HepG2 (cell line): ENCODE results near the gene AKAP6. TPM values are rescaled to one million over a fixed set of nuclear protein-coding genes. Genes with fewer than 3 reads are reported as not detected.

Experiments
- ATAC-seq: fragments of 200-7000 bp; cut with Tn5 transposase; 3 replicates; pipeline ENCODE4 v1.9.1; 2020; ENCODE audit warnings: mild to moderate bottlenecking, moderate library complexity
- BruUV-seq: library from RNA; stranded (reverse); fragments of 400-500 nt; replicated peaks from 2 replicates; lab custom pipeline; 2021; lab: Mats Ljungman, UMichigan
- CTCF ChIA-PET: fragments of 300-600 bp; formaldehyde crosslinking; extraction: SDS; loops from one replicate; lab custom pipeline; 2021; ENCODE audit warnings: low total read pairs, inconsistent platforms, low intra/inter-chr PET ratio; lab: Yijun Ruan, JAX
- POLR2A ChIA-PET: fragments of 350-600 bp; sonication (Branson Sonifier 250); formaldehyde crosslinking; loops from one replicate; lab custom pipeline; 2020; ENCODE audit warnings: antibody characterized with exemption, inconsistent platforms; lab: Yijun Ruan, JAX
- DNase-seq: peaks from one replicate; pipeline ENCODE4 v3.0.0-alpha.2; 2015; ENCODE audit warnings: low spot score
- FAIRE-seq: peaks from 3 replicates; lab custom pipeline; 2011; peaks lifted over from hg19 to GRCh38; lab: Jason Lieb, UNC
- H2AFZ ChIP-seq: one replicate; pipeline ENCODE4 v1.6.1; 2011; ENCODE audit warnings: low read length, inconsistent platforms
- H3K27ac ChIP-seq: fragments of 300-600 bp; 3 replicates; pipeline ENCODE4 v1.8.0; 2011; ENCODE audit warnings: mixed run types, mild to moderate bottlenecking, mixed read lengths, low read length, inconsistent platforms; ENCODE audit not compliant: insufficient read depth; ENCODE audit errors: extremely low read length
- H3K27me3 ChIP-seq, 2 experiments: fragments of 200-600 bp in 1 of 2; 2 replicates in 1 of 2; 3 replicates in 1 of 2; pipeline versions ENCODE4 v1.6.0 to v1.8.0; 2011; ENCODE audit warnings: low read length in 2 of 2, mild to moderate bottlenecking in 2 of 2, moderate library complexity in 2 of 2, inconsistent platforms in 1 of 2; ENCODE audit not compliant: insufficient read depth in 2 of 2, control insufficient read depth in 1 of 2
- H3K36me3 ChIP-seq, 2 experiments: fragments of 200-600 bp in 1 of 2; replicated peaks in 1 of 2; 2 replicates in 1 of 2; 3 replicates in 1 of 2; pipeline versions ENCODE4 v1.5.1 to v1.8.0; 2011; ENCODE audit warnings: low read length in 2 of 2, inconsistent platforms in 1 of 2; ENCODE audit not compliant: insufficient read depth in 2 of 2, control insufficient read depth in 1 of 2
- H3K4me1 ChIP-seq: 2 replicates; pipeline ENCODE4 v1.5.1; 2012; ENCODE audit warnings: low read length, inconsistent platforms; ENCODE audit not compliant: insufficient read depth
- H3K4me2 ChIP-seq: 2 replicates; pipeline ENCODE4 v1.6.0; 2011; ENCODE audit warnings: low read depth, low read length, inconsistent platforms
- H3K4me3 ChIP-seq, 3 experiments: fragments of 200-600 bp in 1 of 3; sonication (generic), shearing (Covaris generic) in 1 of 3; replicated peaks in 1 of 3; 2 replicates each; pipeline ENCODE4 v1.5.1; 2011 to 2016; ENCODE audit warnings: low read length in 3 of 3, inconsistent platforms in 2 of 3, low read depth in 2 of 3, mild to moderate bottlenecking in 2 of 3, control low read depth in 1 of 3, mixed read lengths in 1 of 3; ENCODE audit not compliant: insufficient read depth in 1 of 3
- H3K79me2 ChIP-seq: one replicate; pipeline ENCODE4 v1.6.1; 2011; ENCODE audit warnings: low read length, inconsistent platforms; ENCODE audit not compliant: insufficient read depth
- H3K9ac ChIP-seq: 2 replicates; pipeline ENCODE4 v1.6.0; 2011; ENCODE audit warnings: mild to moderate bottlenecking, low read depth, low read length, inconsistent platforms; ENCODE audit not compliant: insufficient read depth
- H3K9me3 ChIP-seq: 2 replicates; pipeline ENCODE4 v1.5.1; 2012; ENCODE audit warnings: mild to moderate bottlenecking, low read length
- H4K20me1 ChIP-seq: 2 replicates; pipeline ENCODE4 v1.6.0; 2011; ENCODE audit warnings: inconsistent platforms, mild to moderate bottlenecking, low read length, moderate library complexity; ENCODE audit not compliant: insufficient read depth
- CAMTA2 ChIP-seq: sonication (generic); formaldehyde crosslinking; IDR thresholded peaks from 2 replicates; pipeline ENCODE4 v1.4.0; 2020; ENCODE audit warnings: mild to moderate bottlenecking, missing genetic modification reagents, borderline replicate concordance
- DNMT3B ChIP-seq: conservative IDR thresholded peaks from 2 replicates; pipeline ENCODE4 v1.6.1; 2016; ENCODE audit warnings: missing biosample characterization, control low read depth
- ELF4 ChIP-seq: sonication (generic); formaldehyde crosslinking; IDR thresholded peaks from 2 replicates; pipeline ENCODE4 v1.5.0; 2020; ENCODE audit warnings: missing genetic modification reagents, mild to moderate bottlenecking, moderate library complexity, borderline replicate concordance
- PATZ1 ChIP-seq: sonication (generic); formaldehyde crosslinking; IDR thresholded peaks from 2 replicates; pipeline ENCODE4 v1.4.0; 2020; ENCODE audit warnings: missing genetic modification reagents
- ZNF205 ChIP-seq: IDR thresholded peaks from 2 replicates; pipeline ENCODE4 v1.6.1; 2018; ENCODE audit warnings: missing biosample characterization, missing genetic modification reagents
- ZNF224 ChIP-seq: sonication (generic); formaldehyde crosslinking; IDR thresholded peaks from 2 replicates; pipeline ENCODE4 v1.5.0; 2020; ENCODE audit warnings: mild to moderate bottlenecking, missing genetic modification reagents
- ZNF597 ChIP-seq: sonication (generic); formaldehyde crosslinking; IDR thresholded peaks from 2 replicates; pipeline ENCODE4 v1.5.0; 2020; ENCODE audit warnings: missing genetic modification reagents
- ZNF788 ChIP-seq: sonication (generic); formaldehyde crosslinking; IDR thresholded peaks from 2 replicates; pipeline ENCODE4 v1.5.0; 2020; ENCODE audit warnings: mild to moderate bottlenecking, missing genetic modification reagents, borderline replicate concordance
- ZNF841 ChIP-seq: sonication (generic); formaldehyde crosslinking; IDR thresholded peaks from 2 replicates; pipeline ENCODE4 v1.8.1; 2023; ENCODE audit warnings: missing genetic modification reagents, borderline replicate concordance
- ZNF879 ChIP-seq: sonication (generic); formaldehyde crosslinking; IDR thresholded peaks from 2 replicates; pipeline ENCODE4 v1.8.1; 2023; ENCODE audit warnings: missing genetic modification reagents
- WGBS: methylation state at CpG from one replicate; pipeline ENCODE4 v1.1.6; 2017; ENCODE audit warnings: low lambda C conversion rate; 5-methylcytosine and 5-hydroxymethylcytosine counted together
- in situ Hi-C: cut with HindIII; loops from 2 replicates; pipeline ENCODE4 v1.10.0; 2017; ENCODE audit warnings: low pct_unique_long_range_greater_than_20kb; ENCODE audit not compliant: extremely low pct_ligation_motif_present
- intact Hi-C: fragments of 100-400 bp; cut with micrococcal nuclease; formaldehyde crosslinking; loops from one replicate; pipeline ENCODE4 v1.10.0; 2022; ENCODE audit not compliant: unreplicated experiment
- polyA plus RNA-seq, 8 experiments: library from polyadenylated mRNA; depleted of rRNA in 3 of 8; stranded (reverse) in 7 of 8; unstranded in 1 of 8; fragments of >200 nt; fragmentation: Illumina TruSeq in 4 of 8; extraction: Trizol in 4 of 8; gene quantifications; 2 replicates each; pipeline versions ENCODE4 v1.2.1 to v1.2.3, GENCODE V29; 2011 to 2016; ENCODE audit warnings: low read depth in 4 of 8, missing spikeins in 1 of 8, mixed read lengths in 1 of 8; ENCODE audit not compliant: insufficient read depth in 1 of 8
- total RNA-seq, 5 experiments: library from RNA; depleted of rRNA; stranded (reverse); fragments of >200 nt; fragmentation: Illumina TruSeq; extraction: Trizol; gene quantifications; 2 replicates each; pipeline ENCODE4 v1.2.3, GENCODE V29; 2016; ENCODE audit warnings: low read depth in 1 of 5
- TF ChIP-seq, protein P1 (sequence below): sonication (generic); formaldehyde crosslinking; IDR thresholded peaks from 2 replicates; pipeline ENCODE4 v1.5.0; 2020; ENCODE audit warnings: mild to moderate bottlenecking, missing genetic modification reagents, moderate library complexity
- TF ChIP-seq, protein P2 (sequence below): sonication (generic); formaldehyde crosslinking; IDR thresholded peaks from 2 replicates; pipeline ENCODE4 v1.4.0; 2020; ENCODE audit warnings: missing genetic modification reagents

Gene AKAP6
- total and polyA plus RNA-seq, 2 of the 13 experiments (the other 11 are each of a cell fraction or from before 2014, with no cell fraction given): 1.4 TPM

- H3K9me3 ChIP-seq: no peaks in the 10 kb centered on the region
- no peaks in the 10 kb centered on the region for H3K36me3 ChIP-seq
- no peak for DNase-seq
- ChIA-PET POLR2A (no interaction called here), CTCF (no interaction called here)
- no peak for ATAC-seq
- TF ChIP-seq DNMT3B (CRISPR knock-in tag) (no peak), ELF4 (CRISPR knock-in tag) (no peak), ZNF224 (CRISPR knock-in tag) (no peak), ZNF879 (CRISPR knock-in tag) (no peak)
- no peaks in the 10 kb centered on the region for H4K20me1 ChIP-seq
- no peaks in the 10 kb centered on the region for H3K27me3 ChIP-seq
- in situ Hi-C loops: no loop called here
- no TSS peak for BruUV-seq
- intact Hi-C loops: no loop called here
- H3K4me3 ChIP-seq: no peak overlapping the region
- no peak for FAIRE-seq
- no peak overlapping the region for H3K4me2 ChIP-seq
- WGBS: 7% methylated on average over 2 of the region's 2 CpGs
- H3K9ac ChIP-seq: no peak overlapping the region
- no peaks in the 10 kb centered on the region for H3K4me1 ChIP-seq
- no peaks in the 10 kb centered on the region for H3K79me2 ChIP-seq
- H2AFZ ChIP-seq: no peak overlapping the region
- no peak overlapping the region for H3K27ac ChIP-seq
Measured at GRCh38 chr14:32536175-32536574, 207.1 kb downstream of the AKAP6 start.

DNA sequence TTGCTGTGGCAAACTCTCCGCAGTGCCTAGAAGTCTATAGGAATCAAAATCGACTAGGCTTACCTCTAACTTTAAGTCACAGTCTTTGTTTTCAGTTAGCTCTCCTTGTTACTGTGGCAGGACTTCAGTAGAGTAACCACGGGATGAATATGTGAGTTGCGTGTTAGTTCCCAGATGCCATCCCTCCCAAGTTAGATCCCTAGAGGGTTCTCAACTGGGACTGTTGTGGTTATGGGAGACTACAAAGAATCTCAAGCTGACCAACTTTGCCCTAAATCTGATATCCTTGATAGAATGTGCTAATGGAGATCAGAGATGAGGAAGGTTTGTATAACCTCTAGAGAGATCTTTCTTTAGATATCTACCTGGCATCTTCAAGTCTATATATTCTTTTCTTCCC lies 208.1 kb downstream of the AKAP6 start:
- FAIRE-seq (no peak), DNase-seq (no peak), ATAC-seq (no peak)
- Histone ChIP-seq H3K27ac (no peak overlapping the region), H3K9me3 (no peaks in the 10 kb centered on the region), H2AFZ (no peak overlapping the region), H4K20me1 (no peaks in the 10 kb centered on the region), H3K36me3 (no peaks in the 10 kb centered on the region), H3K9ac (no peak overlapping the region), H3K4me1 (no peaks in the 10 kb centered on the region), H3K79me2 (no peaks in the 10 kb centered on the region), H3K4me2 (no peak overlapping the region), H3K4me3 (no peak overlapping the region), H3K27me3 (no peaks in the 10 kb centered on the region)
- in situ Hi-C loops (no loop called here), intact Hi-C loops (no loop called here)
- WGBS: 52% methylated on average over 4 of the region's 4 CpGs
- ChIA-PET CTCF (no interaction called here), POLR2A (no interaction called here)
- no TSS peak for BruUV-seq
- no peak for TF ChIP-seq ZNF597 (CRISPR knock-in tag)
- TF ChIP-seq, protein P1, sequence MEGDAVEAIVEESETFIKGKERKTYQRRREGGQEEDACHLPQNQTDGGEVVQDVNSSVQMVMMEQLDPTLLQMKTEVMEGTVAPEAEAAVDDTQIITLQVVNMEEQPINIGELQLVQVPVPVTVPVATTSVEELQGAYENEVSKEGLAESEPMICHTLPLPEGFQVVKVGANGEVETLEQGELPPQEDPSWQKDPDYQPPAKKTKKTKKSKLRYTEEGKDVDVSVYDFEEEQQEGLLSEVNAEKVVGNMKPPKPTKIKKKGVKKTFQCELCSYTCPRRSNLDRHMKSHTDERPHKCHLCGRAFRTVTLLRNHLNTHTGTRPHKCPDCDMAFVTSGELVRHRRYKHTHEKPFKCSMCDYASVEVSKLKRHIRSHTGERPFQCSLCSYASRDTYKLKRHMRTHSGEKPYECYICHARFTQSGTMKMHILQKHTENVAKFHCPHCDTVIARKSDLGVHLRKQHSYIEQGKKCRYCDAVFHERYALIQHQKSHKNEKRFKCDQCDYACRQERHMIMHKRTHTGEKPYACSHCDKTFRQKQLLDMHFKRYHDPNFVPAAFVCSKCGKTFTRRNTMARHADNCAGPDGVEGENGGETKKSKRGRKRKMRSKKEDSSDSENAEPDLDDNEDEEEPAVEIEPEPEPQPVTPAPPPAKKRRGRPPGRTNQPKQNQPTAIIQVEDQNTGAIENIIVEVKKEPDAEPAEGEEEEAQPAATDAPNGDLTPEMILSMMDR (CRISPR knock-in tag): no peak
- no peak for TF ChIP-seq ZNF788 (CRISPR knock-in tag)
- TF ChIP-seq, protein P2, sequence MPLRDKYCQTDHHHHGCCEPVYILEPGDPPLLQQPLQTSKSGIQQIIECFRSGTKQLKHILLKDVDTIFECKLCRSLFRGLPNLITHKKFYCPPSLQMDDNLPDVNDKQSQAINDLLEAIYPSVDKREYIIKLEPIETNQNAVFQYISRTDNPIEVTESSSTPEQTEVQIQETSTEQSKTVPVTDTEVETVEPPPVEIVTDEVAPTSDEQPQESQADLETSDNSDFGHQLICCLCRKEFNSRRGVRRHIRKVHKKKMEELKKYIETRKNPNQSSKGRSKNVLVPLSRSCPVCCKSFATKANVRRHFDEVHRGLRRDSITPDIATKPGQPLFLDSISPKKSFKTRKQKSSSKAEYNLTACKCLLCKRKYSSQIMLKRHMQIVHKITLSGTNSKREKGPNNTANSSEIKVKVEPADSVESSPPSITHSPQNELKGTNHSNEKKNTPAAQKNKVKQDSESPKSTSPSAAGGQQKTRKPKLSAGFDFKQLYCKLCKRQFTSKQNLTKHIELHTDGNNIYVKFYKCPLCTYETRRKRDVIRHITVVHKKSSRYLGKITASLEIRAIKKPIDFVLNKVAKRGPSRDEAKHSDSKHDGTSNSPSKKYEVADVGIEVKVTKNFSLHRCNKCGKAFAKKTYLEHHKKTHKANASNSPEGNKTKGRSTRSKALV: no peak
- TF ChIP-seq ZNF205 (CRISPR knock-in tag): no peak
- no peak for TF ChIP-seq ZNF841
- no peak for TF ChIP-seq PATZ1 (CRISPR knock-in tag)
- TF ChIP-seq CAMTA2 (CRISPR knock-in tag): no peak
